Measurements from ENCODE around the gene ANKRD6.

DNA sequence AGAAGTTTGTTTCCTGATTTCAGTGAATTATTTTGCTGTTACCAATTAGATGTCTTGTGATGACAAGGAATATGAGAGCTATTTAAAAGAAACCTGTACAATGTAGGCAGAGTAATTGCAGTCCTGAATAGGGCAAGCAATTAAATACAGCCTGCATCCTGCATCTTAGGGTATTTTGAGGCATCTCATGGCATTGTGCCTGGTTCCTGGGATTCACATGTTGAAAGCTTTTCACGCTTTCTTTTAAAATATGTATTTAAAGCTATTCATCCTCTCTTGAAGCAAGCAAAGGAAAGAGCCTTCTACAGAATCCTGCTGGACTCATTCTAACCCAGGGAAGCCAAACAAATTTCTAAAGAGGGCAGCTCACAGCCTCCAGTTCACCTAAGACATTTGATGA lies 16.2 kb upstream of the ANKRD6 start:
- TF ChIP-seq, protein P1, sequence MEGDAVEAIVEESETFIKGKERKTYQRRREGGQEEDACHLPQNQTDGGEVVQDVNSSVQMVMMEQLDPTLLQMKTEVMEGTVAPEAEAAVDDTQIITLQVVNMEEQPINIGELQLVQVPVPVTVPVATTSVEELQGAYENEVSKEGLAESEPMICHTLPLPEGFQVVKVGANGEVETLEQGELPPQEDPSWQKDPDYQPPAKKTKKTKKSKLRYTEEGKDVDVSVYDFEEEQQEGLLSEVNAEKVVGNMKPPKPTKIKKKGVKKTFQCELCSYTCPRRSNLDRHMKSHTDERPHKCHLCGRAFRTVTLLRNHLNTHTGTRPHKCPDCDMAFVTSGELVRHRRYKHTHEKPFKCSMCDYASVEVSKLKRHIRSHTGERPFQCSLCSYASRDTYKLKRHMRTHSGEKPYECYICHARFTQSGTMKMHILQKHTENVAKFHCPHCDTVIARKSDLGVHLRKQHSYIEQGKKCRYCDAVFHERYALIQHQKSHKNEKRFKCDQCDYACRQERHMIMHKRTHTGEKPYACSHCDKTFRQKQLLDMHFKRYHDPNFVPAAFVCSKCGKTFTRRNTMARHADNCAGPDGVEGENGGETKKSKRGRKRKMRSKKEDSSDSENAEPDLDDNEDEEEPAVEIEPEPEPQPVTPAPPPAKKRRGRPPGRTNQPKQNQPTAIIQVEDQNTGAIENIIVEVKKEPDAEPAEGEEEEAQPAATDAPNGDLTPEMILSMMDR (IDR thresholded peaks at IDR 0.05) = no peak
- no peak for TF ChIP-seq POLR2AphosphoS5 (IDR thresholded peaks at IDR 0.05; ENCODE audit: insufficient read depth in 1 of 2, low read depth in 1 of 2)
- no peak for TF ChIP-seq POLR2A (IDR thresholded peaks at IDR 0.05)

Measured in vagina (tissue), 2 donors.